Peyer's patch (tissue), 4 donors: ENCODE measurements around the gene MCF2L. TPM values are rescaled to one million over a fixed set of nuclear protein-coding genes. Genes with fewer than 3 reads are reported as not detected.

Source experiments
- DNase-seq, 3 donors: peaks; one replicate each; pipeline ENCODE4 v3.0.0-alpha.2; 2017 to 2019
- H3K27ac ChIP-seq, 4 donors: fragments of 200-600 bp; sonication (generic); one replicate each; pipeline ENCODE4 v1.5.1; 2016 to 2019
- H3K27me3 ChIP-seq, 2 donors: fragments of 200-600 bp; sonication (generic); one replicate each; pipeline ENCODE4 v1.5.1; 2019
- H3K36me3 ChIP-seq, 3 donors: fragments of 200-600 bp; sonication (generic); one replicate each; pipeline ENCODE4 v1.5.1; 2016 to 2019
- H3K4me1 ChIP-seq, 4 donors: fragments of 200-600 bp; sonication (generic); one replicate each; pipeline ENCODE4 v1.5.1; 2016 to 2019
- H3K4me3 ChIP-seq, 4 donors: fragments of 200-600 bp; sonication (generic); 1 replicate in 3 of 4; 2 replicates in 1 of 4; pipeline ENCODE4 v1.5.1; 2016 to 2019; ENCODE audit warnings: mild to moderate bottlenecking in 1 of 4
- H3K9me3 ChIP-seq, 4 donors: fragments of 200-600 bp; sonication (generic); one replicate each; pipeline ENCODE4 v1.5.1; 2016 to 2019; ENCODE audit warnings: mild to moderate bottlenecking in 1 of 4
- CTCF ChIP-seq, 6 experiments: fragments of 450-650 bp in 4 of 6; fragments of 200-600 bp in 2 of 6; sonication (generic) in 1 of 6; IDR thresholded peaks; one replicate each; pipeline ENCODE4 v1.5.1; 2017 to 2019; ENCODE audit warnings: antibody characterized with exemption in 6 of 6, mild to moderate bottlenecking in 3 of 6, moderate library complexity in 1 of 6
- POLR2A ChIP-seq, 2 donors: fragments of 450-650 bp; IDR thresholded peaks; one replicate each; pipeline ENCODE4 v1.5.1; 2017; ENCODE audit warnings: antibody characterized with exemption in 2 of 2, mild to moderate bottlenecking in 2 of 2, moderate library complexity in 2 of 2
- total RNA-seq, 4 donors: library from RNA; depleted of rRNA; stranded (reverse); fragments of >200 nt; gene quantifications; one replicate each; pipeline ENCODE4 v1.1.0, GENCODE V29; 2016

The MCF2L gene
- total RNA-seq, 4 donors from 2014 or later = 81.4 to 165 (median 149) TPM

- no peak for TF ChIP-seq POLR2A (IDR thresholded peaks at IDR 0.05)
- H3K4me1 ChIP-seq = no peaks in the 10 kb centered on the region
- no peaks in the 10 kb centered on the region for H3K27me3 ChIP-seq
- H3K36me3 ChIP-seq = no peaks in the 10 kb centered on the region
- no peak overlapping the region for H3K27ac ChIP-seq
- no peaks in the 10 kb centered on the region for H3K9me3 ChIP-seq
- H3K4me3 ChIP-seq = no peak overlapping the region
- DNase-seq = no peak
These were observed 97.1 kb downstream of the MCF2L start for GRCh38 chr13:113066142-113066455.

GRCh38 chr13:113066746-113067145, 97.7 kb downstream of the MCF2L start:
- TF ChIP-seq POLR2A (IDR thresholded peaks at IDR 0.05) = no peak
- no peak for TF ChIP-seq CTCF (IDR thresholded peaks at IDR 0.05)
- Histone ChIP-seq H3K9me3 (no peaks in the 10 kb centered on the region), H3K36me3 (no peaks in the 10 kb centered on the region), H3K27ac (no peak overlapping the region), H3K27me3 (no peaks in the 10 kb centered on the region), H3K4me3 (no peak overlapping the region), H3K4me1 (no peaks in the 10 kb centered on the region)
- DNase-seq = no peak

GRCh38 chr13:113069861-113070805, 101.1 kb downstream of the MCF2L start:
- no peak for DNase-seq
- no peak overlapping the region for H3K4me3 ChIP-seq
- no peaks in the 10 kb centered on the region for H3K9me3 ChIP-seq
- no peaks in the 10 kb centered on the region for H3K4me1 ChIP-seq
- no peak overlapping the region for H3K27ac ChIP-seq
- no peak for TF ChIP-seq POLR2A (IDR thresholded peaks at IDR 0.05)
- no peak for TF ChIP-seq CTCF (IDR thresholded peaks at IDR 0.05)
- H3K27me3 ChIP-seq = no peaks in the 10 kb centered on the region
- H3K36me3 ChIP-seq = no peaks in the 10 kb centered on the region

- Histone ChIP-seq H3K9me3 (no peaks in the 10 kb centered on the region), H3K27me3 (no peaks in the 10 kb centered on the region), H3K4me3 (no peak overlapping the region), H3K36me3 (no peaks in the 10 kb centered on the region), H3K27ac (no peak overlapping the region), H3K4me1 (no peaks in the 10 kb centered on the region)
- DNase-seq = no peak
- TF ChIP-seq CTCF (IDR thresholded peaks at IDR 0.05) (no peak), POLR2A (IDR thresholded peaks at IDR 0.05) (no peak)
These were observed 101.8 kb downstream of the MCF2L start for GRCh38 chr13:113070855-113071254.

- H3K27me3 ChIP-seq = no peaks in the 10 kb centered on the region
- TF ChIP-seq CTCF (IDR thresholded peaks at IDR 0.05) = no peak
- TF ChIP-seq POLR2A (IDR thresholded peaks at IDR 0.05) = no peak
- no peaks in the 10 kb centered on the region for H3K4me1 ChIP-seq
- no peaks in the 10 kb centered on the region for H3K9me3 ChIP-seq
- peaks cover 0 to 10% (median 0%) of the 10 kb centered on the region in 3 donors for H3K36me3 ChIP-seq
- no peak overlapping the region for H3K4me3 ChIP-seq
- no peak for DNase-seq
- H3K27ac ChIP-seq = no peak overlapping the region
These were observed 103.4 kb downstream of the MCF2L start for GRCh38 chr13:113072376-113072775.

GRCh38 chr13:113073942-113074341, 104.9 kb downstream of the MCF2L start:
- H3K36me3 ChIP-seq = peaks cover 0 to 13% (median 0%) of the 10 kb centered on the region in 3 donors
- H3K27me3 ChIP-seq = no peaks in the 10 kb centered on the region
- DNase-seq = no peak
- H3K27ac ChIP-seq = no peak overlapping the region
- no peaks in the 10 kb centered on the region for H3K9me3 ChIP-seq
- no peak for TF ChIP-seq CTCF (IDR thresholded peaks at IDR 0.05)
- TF ChIP-seq POLR2A (IDR thresholded peaks at IDR 0.05) = no peak
- H3K4me3 ChIP-seq = no peak overlapping the region
- no peaks in the 10 kb centered on the region for H3K4me1 ChIP-seq
